Activated naive CD8-positive, alpha-beta T cell treated with anti-CD3 and anti-CD28 coated beads for 36 hours (primary cell): ENCODE data around the gene LIPC. TPM values are rescaled to one million over a fixed set of nuclear protein-coding genes. Genes with fewer than 3 reads are reported as not detected.

ENCODE experiments used
- DNase-seq: peaks from one replicate; pipeline ENCODE4 v3.0.0; 2021
- H3K27ac Mint-ChIP-seq: one replicate; pipeline ENCODE4 v1.8.0; 2022; ENCODE audit warnings: mild to moderate bottlenecking, moderate library complexity, mixed read lengths
- H3K27me3 Mint-ChIP-seq: one replicate; pipeline ENCODE4 v1.8.0; 2022; ENCODE audit warnings: mild to moderate bottlenecking, mixed read lengths
- H3K36me3 Mint-ChIP-seq: one replicate; pipeline ENCODE4 v1.8.0; 2021; ENCODE audit warnings: mild to moderate bottlenecking, mixed read lengths
- H3K4me1 Mint-ChIP-seq: one replicate; pipeline ENCODE4 v1.8.0; 2021; ENCODE audit warnings: mixed read lengths
- H3K4me3 Mint-ChIP-seq: one replicate; pipeline ENCODE4 v1.8.0; 2022; ENCODE audit warnings: mild to moderate bottlenecking, moderate library complexity, mixed read lengths
- H3K9me3 Mint-ChIP-seq: one replicate; pipeline ENCODE4 v1.8.0; 2022; ENCODE audit warnings: mixed read lengths
- total RNA-seq, 2 experiments: library from RNA; stranded (reverse); gene quantifications; one replicate each; pipeline ENCODE4 v1.2.3, GENCODE V29; 2021

Gene LIPC
- total RNA-seq, 2 experiments from 2014 or later = 1.5 to 1.8 TPM

GRCh38 chr15:58478035-58478434, 46.2 kb downstream of the LIPC start:
- Mint-ChIP-seq H3K4me1 (peaks cover 54% of the 10 kb centered on the region), H3K36me3 (peaks cover 18% of the 10 kb centered on the region), H3K4me3 (no peak overlapping the region), H3K27me3 (no peaks in the 10 kb centered on the region), H3K9me3 (peaks cover 8% of the 10 kb centered on the region), H3K27ac (peak overlapping the region; percentile 98)
- no peak for DNase-seq

- peak overlapping the region; percentile 98 for H3K27ac Mint-ChIP-seq
- peaks cover 21% of the 10 kb centered on the region for H3K36me3 Mint-ChIP-seq
- no peak for DNase-seq
- H3K4me3 Mint-ChIP-seq = no peak overlapping the region
- H3K9me3 Mint-ChIP-seq = peaks cover 8% of the 10 kb centered on the region
- no peaks in the 10 kb centered on the region for H3K27me3 Mint-ChIP-seq
- peaks cover 54% of the 10 kb centered on the region for H3K4me1 Mint-ChIP-seq
These were observed 46.8 kb downstream of the LIPC start for GRCh38 chr15:58478579-58478978.

- DNase-seq = no peak
- no peak overlapping the region for H3K4me3 Mint-ChIP-seq
- H3K27me3 Mint-ChIP-seq = no peaks in the 10 kb centered on the region
- H3K27ac Mint-ChIP-seq = no peak overlapping the region
- peaks cover 6% of the 10 kb centered on the region for H3K9me3 Mint-ChIP-seq
- peaks cover 13% of the 10 kb centered on the region for H3K36me3 Mint-ChIP-seq
- H3K4me1 Mint-ChIP-seq = peaks cover 53% of the 10 kb centered on the region
These were observed 48.1 kb downstream of the LIPC start for GRCh38 chr15:58479941-58480340.

GRCh38 chr15:58483376-58483775, 51.6 kb downstream of the LIPC start:
- Mint-ChIP-seq H3K36me3 (peaks cover 10% of the 10 kb centered on the region), H3K4me1 (peaks cover 39% of the 10 kb centered on the region), H3K27ac (no peak overlapping the region)

GRCh38 chr15:58484791-58485600, 53.2 kb downstream of the LIPC start:
- Mint-ChIP-seq H3K4me3 (peak overlapping the region; percentile 6), H3K4me1 (peaks cover 35% of the 10 kb centered on the region), H3K9me3 (no peaks in the 10 kb centered on the region)

More at GRCh38 chr15:58483376-58483775, 51.6 kb downstream of the LIPC start:
- DNase-seq = no peak
- Mint-ChIP-seq H3K27me3 (no peaks in the 10 kb centered on the region), H3K4me3 (no peak overlapping the region), H3K9me3 (no peaks in the 10 kb centered on the region)

GRCh38 chr15:58486062-58486461, 54.3 kb downstream of the LIPC start:
- H3K27ac Mint-ChIP-seq = peak overlapping the region; percentile 92
- peaks cover 37% of the 10 kb centered on the region for H3K4me1 Mint-ChIP-seq
- H3K9me3 Mint-ChIP-seq = no peaks in the 10 kb centered on the region
- peaks cover 10% of the 10 kb centered on the region for H3K36me3 Mint-ChIP-seq
- no peaks in the 10 kb centered on the region for H3K27me3 Mint-ChIP-seq
- no peak overlapping the region for H3K4me3 Mint-ChIP-seq
- no peak for DNase-seq

More at GRCh38 chr15:58484791-58485600, 53.2 kb downstream of the LIPC start:
- Mint-ChIP-seq H3K27ac (peak overlapping the region; percentile 92), H3K36me3 (peaks cover 10% of the 10 kb centered on the region), H3K27me3 (no peaks in the 10 kb centered on the region)
- no peak for DNase-seq

- no peaks in the 10 kb centered on the region for H3K27me3 Mint-ChIP-seq
- H3K4me1 Mint-ChIP-seq = peaks cover 41% of the 10 kb centered on the region
- no peak overlapping the region for H3K4me3 Mint-ChIP-seq
- no peak for DNase-seq
- H3K27ac Mint-ChIP-seq = peak overlapping the region; percentile 34
- no peaks in the 10 kb centered on the region for H3K9me3 Mint-ChIP-seq
- H3K36me3 Mint-ChIP-seq = peaks cover 10% of the 10 kb centered on the region
These were observed 54.8 kb downstream of the LIPC start for GRCh38 chr15:58486564-58486963.

- Mint-ChIP-seq H3K9me3 (no peaks in the 10 kb centered on the region), H3K4me1 (peaks cover 46% of the 10 kb centered on the region), H3K4me3 (no peak overlapping the region), H3K27ac (no peak overlapping the region), H3K27me3 (no peaks in the 10 kb centered on the region), H3K36me3 (peaks cover 10% of the 10 kb centered on the region)
- DNase-seq = no peak
These were observed 55.4 kb downstream of the LIPC start for GRCh38 chr15:58487041-58487723.

- Mint-ChIP-seq H3K36me3 (peaks cover 10% of the 10 kb centered on the region), H3K27me3 (no peaks in the 10 kb centered on the region)
These were observed 55.9 kb downstream of the LIPC start for GRCh38 chr15:58487724-58488120.

GRCh38 chr15:58489289-58490085, 57.7 kb downstream of the LIPC start:
- no peak overlapping the region for H3K4me3 Mint-ChIP-seq
- H3K27ac Mint-ChIP-seq = no peak overlapping the region
- H3K4me1 Mint-ChIP-seq = peaks cover 47% of the 10 kb centered on the region
- H3K36me3 Mint-ChIP-seq = peaks cover 4% of the 10 kb centered on the region
- no peak for DNase-seq
- no peaks in the 10 kb centered on the region for H3K9me3 Mint-ChIP-seq
- H3K27me3 Mint-ChIP-seq = no peaks in the 10 kb centered on the region

More at GRCh38 chr15:58487724-58488120, 55.9 kb downstream of the LIPC start:
- no peak overlapping the region for H3K27ac Mint-ChIP-seq
- H3K4me3 Mint-ChIP-seq = no peak overlapping the region
- peaks cover 48% of the 10 kb centered on the region for H3K4me1 Mint-ChIP-seq
- H3K9me3 Mint-ChIP-seq = no peaks in the 10 kb centered on the region
- no peak for DNase-seq

GRCh38 chr15:58490086-58490887, 58.5 kb downstream of the LIPC start:
- H3K27me3 Mint-ChIP-seq = no peaks in the 10 kb centered on the region
- peaks cover 45% of the 10 kb centered on the region for H3K4me1 Mint-ChIP-seq
- no peak overlapping the region for H3K27ac Mint-ChIP-seq
- H3K9me3 Mint-ChIP-seq = peaks cover 2% of the 10 kb centered on the region
- peaks cover 2% of the 10 kb centered on the region for H3K36me3 Mint-ChIP-seq
- H3K4me3 Mint-ChIP-seq = no peak overlapping the region
- DNase-seq = no peak

- no peak for DNase-seq
- H3K36me3 Mint-ChIP-seq = peaks cover 2% of the 10 kb centered on the region
- H3K4me3 Mint-ChIP-seq = no peak overlapping the region
- no peaks in the 10 kb centered on the region for H3K27me3 Mint-ChIP-seq
- H3K9me3 Mint-ChIP-seq = peaks cover 2% of the 10 kb centered on the region
- H3K4me1 Mint-ChIP-seq = peaks cover 46% of the 10 kb centered on the region
- H3K27ac Mint-ChIP-seq = no peak overlapping the region
These were observed 59.2 kb downstream of the LIPC start for GRCh38 chr15:58490888-58491473.

- no peak overlapping the region for H3K4me3 Mint-ChIP-seq
- H3K9me3 Mint-ChIP-seq = peaks cover 2% of the 10 kb centered on the region
- no peaks in the 10 kb centered on the region for H3K27me3 Mint-ChIP-seq
- no peaks in the 10 kb centered on the region for H3K36me3 Mint-ChIP-seq
- peaks cover 48% of the 10 kb centered on the region for H3K4me1 Mint-ChIP-seq
- no peak for DNase-seq
- no peak overlapping the region for H3K27ac Mint-ChIP-seq
These were observed 59.9 kb downstream of the LIPC start for GRCh38 chr15:58491499-58492202.
